Karpas-422 (cell line): ENCODE results near the gene NFATC3. TPM values are rescaled to one million over a fixed set of nuclear protein-coding genes. Genes with fewer than 3 reads are reported as not detected.

Source experiments
- DNase-seq: peaks from one replicate; pipeline ENCODE4 v3.0.0-alpha.2; 2015
- H2AFZ ChIP-seq: fragments of 200-600 bp; sonication (generic); 2 replicates; pipeline ENCODE4 v1.6.1; 2014; ENCODE audit warnings: antibody characterized with exemption, low read length, mixed read lengths
- H3K27ac ChIP-seq: fragments of 200-600 bp; sonication (generic); 2 replicates; pipeline ENCODE4 v1.5.1; 2014; ENCODE audit warnings: mild to moderate bottlenecking, low read length, moderate library complexity
- H3K27me3 ChIP-seq: fragments of 200-600 bp; sonication (generic); 2 replicates; pipeline ENCODE4 v1.6.1; 2014; ENCODE audit warnings: low read length, mixed read lengths
- H3K36me3 ChIP-seq: fragments of 200-600 bp; sonication (generic); 2 replicates; pipeline ENCODE4 v1.6.1; 2014; ENCODE audit warnings: low read length, mixed read lengths; ENCODE audit not compliant: insufficient read depth
- H3K4me1 ChIP-seq: fragments of 200-600 bp; sonication (generic); 2 replicates; pipeline ENCODE4 v1.6.1; 2014; ENCODE audit warnings: mild to moderate bottlenecking, low read length, mixed read lengths
- H3K4me2 ChIP-seq: fragments of 200-600 bp; sonication (generic); 2 replicates; pipeline ENCODE4 v1.6.1; 2014; ENCODE audit warnings: low read length, low read depth, mild to moderate bottlenecking; ENCODE audit not compliant: poor library complexity, severe bottlenecking
- H3K4me3 ChIP-seq: fragments of 200-600 bp; sonication (generic); 2 replicates; pipeline ENCODE4 v1.5.1; 2014; ENCODE audit warnings: mild to moderate bottlenecking, antibody characterized with exemption, low read length, mixed read lengths
- H3K79me2 ChIP-seq: fragments of 200-600 bp; sonication (generic); 2 replicates; pipeline ENCODE4 v1.6.1; 2014; ENCODE audit warnings: mild to moderate bottlenecking, low read length, mixed read lengths
- H3K9ac ChIP-seq: fragments of 200-600 bp; sonication (generic); 2 replicates; pipeline ENCODE4 v1.6.0; 2014; ENCODE audit warnings: low read length
- H3K9me2 ChIP-seq: fragments of 200-600 bp; sonication (generic), shearing (Covaris generic); replicated peaks from 2 replicates; pipeline ENCODE4 v1.6.0; 2014; ENCODE audit warnings: mild to moderate bottlenecking, low read length, moderate library complexity; ENCODE audit not compliant: insufficient read depth
- H3K9me3 ChIP-seq: fragments of 300-700, 200-600 bp; sonication (generic); 2 replicates; pipeline ENCODE4 v1.6.1; 2014; ENCODE audit warnings: low read length, mixed read lengths
- H4K20me1 ChIP-seq: fragments of 200-600 bp; sonication (generic); 2 replicates; pipeline ENCODE4 v1.6.1; 2014; ENCODE audit warnings: mild to moderate bottlenecking, antibody characterized with exemption, low read length, low read depth; ENCODE audit not compliant: insufficient read depth
- total RNA-seq: library from RNA; depleted of rRNA; stranded (reverse); fragments of >200 nt; shearing (Covaris generic); gene quantifications from 2 replicates; pipeline ENCODE4 v1.2.3, GENCODE V29; 2014; ENCODE audit warnings: low replicate concordance

The NFATC3 gene
- total RNA-seq, 1 experiment from 2014 or later, result 72.3 TPM

DNA sequence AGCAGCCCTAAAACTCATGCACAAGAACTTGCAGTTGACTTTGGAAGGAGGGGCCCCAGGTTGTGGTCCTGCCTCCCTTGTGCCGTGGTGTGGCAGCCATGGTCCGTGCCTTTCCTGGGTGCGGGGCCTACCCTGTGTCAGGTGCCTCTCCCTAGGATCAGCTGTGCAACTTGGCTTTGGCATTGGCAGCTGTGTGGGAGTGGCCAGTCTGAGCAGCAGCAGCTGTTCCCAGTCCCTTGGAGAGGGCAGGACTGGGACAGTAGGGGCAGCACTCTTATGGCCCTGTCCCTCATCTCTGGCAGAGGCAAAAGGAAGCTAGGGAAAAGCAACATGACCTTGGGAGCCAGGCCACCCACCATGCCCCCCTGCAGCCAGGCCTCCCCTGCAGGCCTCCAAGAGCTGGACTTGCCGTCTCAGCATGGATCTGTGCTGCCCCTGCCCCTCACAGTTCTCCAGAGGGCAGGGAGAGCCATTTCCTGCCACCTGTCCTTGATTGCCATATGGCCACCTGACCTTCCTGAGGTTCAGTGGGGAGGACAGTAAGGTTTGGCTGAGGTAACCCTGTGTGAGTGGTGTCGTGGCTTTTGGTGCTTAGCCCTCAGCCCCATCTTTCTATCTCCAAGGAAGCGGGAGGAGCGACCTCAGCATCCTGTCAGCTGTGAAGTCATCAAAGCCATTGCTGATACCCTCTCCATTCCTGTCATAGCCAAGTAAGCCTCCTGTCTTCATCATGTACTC lies 15.5 kb upstream of the NFATC3 start:
- Histone ChIP-seq H3K36me3 (peaks cover 27% of the 10 kb centered on the region), H2AFZ (no peak overlapping the region), H3K9ac (no peak overlapping the region), H3K27ac (no peak overlapping the region), H3K27me3 (no peaks in the 10 kb centered on the region), H4K20me1 (no peaks in the 10 kb centered on the region), H3K4me3 (no peak overlapping the region), H3K4me1 (peaks cover 24% of the 10 kb centered on the region), H3K79me2 (no peaks in the 10 kb centered on the region), H3K9me2 (no peaks in the 10 kb centered on the region), H3K9me3 (no peaks in the 10 kb centered on the region), H3K4me2 (no peak overlapping the region)
- DNase-seq, result no peak

- Histone ChIP-seq H3K79me2 (no peaks in the 10 kb centered on the region), H3K36me3 (peaks cover 27% of the 10 kb centered on the region), H3K9me3 (no peaks in the 10 kb centered on the region), H2AFZ (no peak overlapping the region), H3K4me2 (no peak overlapping the region), H3K9ac (no peak overlapping the region), H3K4me3 (no peak overlapping the region), H3K27ac (peak overlapping the region; percentile 23; the same call in 1 of the 2 replicates), H3K4me1 (peaks cover 30% of the 10 kb centered on the region), H3K27me3 (no peaks in the 10 kb centered on the region), H3K9me2 (no peaks in the 10 kb centered on the region), H4K20me1 (no peaks in the 10 kb centered on the region)
- no peak for DNase-seq
Measured at GRCh38 chr16:68070249-68070730, 14.9 kb upstream of the NFATC3 start.

DNA sequence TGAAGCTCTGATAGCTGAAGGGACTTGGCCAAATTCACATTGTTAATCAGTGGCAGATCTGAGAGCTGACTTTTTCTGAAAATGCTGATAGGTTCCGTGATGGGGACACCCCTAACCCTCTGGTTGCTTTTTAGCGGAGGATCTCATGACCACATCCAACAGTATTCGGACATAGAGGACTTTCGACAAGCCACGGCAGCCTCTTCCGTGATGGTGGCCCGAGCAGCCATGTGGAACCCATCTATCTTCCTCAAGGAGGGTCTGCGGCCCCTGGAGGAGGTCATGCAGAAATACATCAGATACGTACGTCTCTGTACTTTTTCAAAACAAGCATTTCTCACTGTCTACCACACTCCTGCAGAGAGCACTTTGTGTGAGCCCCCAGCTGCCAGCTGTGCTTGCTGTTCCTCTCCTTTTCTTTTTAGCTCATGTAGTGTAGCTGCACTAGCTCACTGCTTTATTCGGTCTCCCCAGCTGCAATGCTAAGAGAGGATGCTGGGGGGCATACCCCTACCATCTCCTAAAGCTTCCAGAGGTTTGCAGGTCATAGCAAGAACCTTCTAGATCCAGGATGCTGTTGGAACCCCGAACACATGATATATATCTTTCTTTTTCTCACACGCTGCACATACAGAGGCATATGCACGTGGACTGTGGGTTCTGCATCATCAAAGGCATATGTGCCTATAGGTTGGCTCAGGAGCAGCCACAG lies 14.2 kb upstream of the NFATC3 start:
- no peaks in the 10 kb centered on the region for H3K9me2 ChIP-seq
- no peak for DNase-seq
- peak overlapping the region; percentile 23 for H3K27ac ChIP-seq
- H3K9ac ChIP-seq, result no peak overlapping the region
- H3K4me3 ChIP-seq, result no peak overlapping the region
- no peaks in the 10 kb centered on the region for H3K27me3 ChIP-seq
- no peaks in the 10 kb centered on the region for H3K9me3 ChIP-seq
- H3K4me1 ChIP-seq, result peaks cover 36% of the 10 kb centered on the region
- H4K20me1 ChIP-seq, result no peaks in the 10 kb centered on the region
- H3K36me3 ChIP-seq, result peaks cover 29% of the 10 kb centered on the region
- H2AFZ ChIP-seq, result no peak overlapping the region
- no peak overlapping the region for H3K4me2 ChIP-seq
- no peaks in the 10 kb centered on the region for H3K79me2 ChIP-seq

- H3K4me1 ChIP-seq, result peaks cover 36% of the 10 kb centered on the region
- peaks cover 31% of the 10 kb centered on the region for H3K36me3 ChIP-seq
- H2AFZ ChIP-seq, result no peak overlapping the region
- no peaks in the 10 kb centered on the region for H4K20me1 ChIP-seq
- no peaks in the 10 kb centered on the region for H3K79me2 ChIP-seq
- H3K9ac ChIP-seq, result no peak overlapping the region
- H3K4me3 ChIP-seq, result no peak overlapping the region
- H3K9me2 ChIP-seq, result no peaks in the 10 kb centered on the region
- no peak for DNase-seq
- H3K4me2 ChIP-seq, result no peak overlapping the region
- no peaks in the 10 kb centered on the region for H3K9me3 ChIP-seq
- H3K27ac ChIP-seq, result peak overlapping the region; percentile 23
- H3K27me3 ChIP-seq, result no peaks in the 10 kb centered on the region
Measured at GRCh38 chr16:68071518-68071901, 13.7 kb upstream of the NFATC3 start.

DNA sequence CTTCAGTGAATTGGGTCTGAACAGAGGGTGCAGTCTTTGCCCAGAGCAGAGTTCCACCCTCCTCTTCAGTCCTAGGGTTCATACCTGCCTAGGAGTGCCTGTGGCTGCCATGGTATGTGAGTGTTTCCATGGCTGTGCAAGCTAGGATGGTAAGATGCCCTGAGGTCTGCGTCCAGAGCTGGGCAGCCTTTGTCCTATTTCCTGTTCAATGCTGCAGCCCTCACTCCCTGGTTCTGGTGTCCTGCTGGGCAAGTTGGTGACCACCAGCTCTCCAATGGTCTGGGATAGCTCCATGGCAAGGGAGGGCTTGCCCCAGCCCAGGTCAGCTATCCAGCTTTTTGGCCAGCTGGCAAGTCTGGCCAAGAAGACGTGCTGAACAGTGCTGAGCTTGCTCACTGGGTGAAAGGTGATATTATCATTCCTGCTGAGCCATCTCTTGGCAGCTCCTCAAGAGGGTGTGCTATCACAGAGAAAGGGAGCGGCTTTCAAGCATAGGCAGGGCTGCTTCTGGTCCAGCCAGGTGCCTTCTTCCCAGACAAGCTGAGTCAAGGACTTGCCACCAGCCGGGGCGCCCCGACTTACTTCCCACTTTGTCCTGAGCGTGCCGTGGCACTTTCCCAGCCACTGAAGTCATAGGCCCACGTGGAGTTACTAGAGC lies 13.0 kb upstream of the NFATC3 start:
- Histone ChIP-seq H4K20me1 (no peaks in the 10 kb centered on the region), H3K36me3 (peaks cover 32% of the 10 kb centered on the region), H3K4me3 (no peak overlapping the region), H3K9me2 (no peaks in the 10 kb centered on the region), H3K4me2 (no peak overlapping the region), H3K9ac (no peak overlapping the region), H3K27me3 (no peaks in the 10 kb centered on the region), H3K27ac (no peak overlapping the region), H2AFZ (no peak overlapping the region), H3K4me1 (peaks cover 36% of the 10 kb centered on the region), H3K9me3 (no peaks in the 10 kb centered on the region), H3K79me2 (no peaks in the 10 kb centered on the region)
- no peak for DNase-seq

DNA sequence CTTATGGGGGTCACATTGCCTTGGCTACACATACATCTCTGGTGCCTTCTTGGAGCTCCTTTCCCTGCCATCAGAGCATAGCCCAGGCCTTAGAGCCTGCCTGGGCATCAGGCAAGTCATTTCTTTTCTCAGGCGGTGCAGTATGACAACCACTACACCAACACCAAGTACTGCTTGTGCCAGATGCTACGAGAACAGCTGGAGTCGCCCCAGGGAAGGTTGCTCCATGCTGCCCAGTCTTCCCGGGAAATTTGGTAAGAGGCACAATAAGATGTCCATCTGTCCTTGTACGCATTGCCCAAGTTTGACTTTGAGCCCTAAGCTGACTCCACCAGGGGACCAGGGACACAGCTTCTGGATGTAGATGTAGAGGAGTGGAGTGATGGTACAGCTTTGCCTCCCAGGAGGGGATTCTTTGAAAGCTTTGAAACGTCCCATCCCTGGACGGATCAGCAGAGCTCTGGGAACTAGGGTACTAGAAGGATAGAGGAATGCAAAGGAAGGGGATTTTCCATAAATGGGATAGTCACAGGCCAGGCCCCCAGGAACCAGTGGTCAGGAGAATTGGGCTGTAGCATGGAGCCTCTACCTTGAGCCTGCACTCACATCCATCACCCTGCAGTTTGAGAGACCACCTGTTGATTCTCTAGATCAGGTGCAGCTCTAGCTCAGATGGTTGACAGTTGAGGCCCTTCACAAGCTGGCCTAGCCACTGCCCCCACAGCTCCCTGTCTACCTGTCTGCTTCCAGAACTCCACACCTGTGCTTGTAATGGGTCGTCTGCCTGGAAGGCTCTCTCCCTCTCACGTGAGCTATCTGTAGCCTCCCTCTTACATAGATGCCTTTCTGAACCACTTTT lies 11.0 kb upstream of the NFATC3 start:
- peak overlapping the region; percentile 57 for H3K4me2 ChIP-seq

DNA sequence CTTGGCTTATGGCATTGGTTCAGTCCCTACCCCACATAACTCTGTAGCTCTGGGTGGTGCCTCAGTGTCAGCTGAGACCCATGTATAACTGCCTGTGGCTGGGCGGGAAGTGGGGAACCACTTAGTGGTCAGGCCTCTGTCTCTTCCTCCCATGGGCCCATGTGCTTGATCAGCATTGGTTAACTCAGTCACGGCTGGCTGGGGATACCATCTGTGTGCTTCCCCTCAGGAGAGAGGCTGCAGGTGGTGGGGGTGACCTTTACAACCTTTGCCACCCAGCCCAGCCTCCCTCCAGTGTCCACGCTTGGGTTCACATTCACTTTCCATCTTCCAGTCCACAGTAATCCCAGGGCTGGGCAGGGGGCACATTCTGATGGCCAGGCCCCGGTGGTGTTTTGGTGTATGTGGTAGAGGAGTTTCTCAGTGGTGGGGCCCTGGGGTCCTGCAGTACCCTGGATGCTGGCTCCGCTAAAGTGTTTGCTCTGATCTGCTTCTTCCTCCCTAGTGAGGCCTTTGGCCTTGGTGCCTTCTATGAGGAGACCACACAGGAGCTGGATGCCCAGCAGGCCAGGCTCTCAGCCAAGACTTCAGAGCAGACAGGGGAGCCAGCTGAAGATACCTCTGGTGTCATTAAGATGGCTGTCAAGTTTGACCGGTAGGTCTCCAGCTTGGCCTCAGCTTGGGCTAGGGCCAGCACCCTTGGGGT lies 10.2 kb upstream of the NFATC3 start:
- Histone ChIP-seq H3K4me2 (peak overlapping the region; percentile 57), H3K27me3 (no peaks in the 10 kb centered on the region), H2AFZ (no peak overlapping the region), H3K9ac (peak overlapping the region; percentile 52), H3K36me3 (peaks cover 35% of the 10 kb centered on the region), H4K20me1 (no peaks in the 10 kb centered on the region), H3K9me3 (no peaks in the 10 kb centered on the region), H3K4me3 (peak overlapping the region; percentile 36; the same call in 1 of the 2 replicates), H3K4me1 (peaks cover 52% of the 10 kb centered on the region), H3K79me2 (no peaks in the 10 kb centered on the region), H3K27ac (peak overlapping the region; percentile 92), H3K9me2 (no peaks in the 10 kb centered on the region)
- peak; percentile 91 for DNase-seq

More for the DNA sequence above, 11.0 kb upstream of the NFATC3 start:
- no peaks in the 10 kb centered on the region for H3K27me3 ChIP-seq
- H3K4me1 ChIP-seq, result peaks cover 44% of the 10 kb centered on the region
- no peaks in the 10 kb centered on the region for H3K79me2 ChIP-seq
- H3K4me3 ChIP-seq, result peak overlapping the region; percentile 36; the same call in 1 of the 2 replicates
- H3K9me2 ChIP-seq, result no peaks in the 10 kb centered on the region
- peaks cover 35% of the 10 kb centered on the region for H3K36me3 ChIP-seq
- H3K27ac ChIP-seq, result peak overlapping the region; percentile 92
- H3K9me3 ChIP-seq, result no peaks in the 10 kb centered on the region
- DNase-seq, result no peak
- no peaks in the 10 kb centered on the region for H4K20me1 ChIP-seq
- H2AFZ ChIP-seq, result no peak overlapping the region
- peak overlapping the region; percentile 27 for H3K9ac ChIP-seq
